Retina (tissue), 1 donor: ENCODE results near the gene RAB31.
"Not testable (repeated sequence)": the region's sequence is repeated elsewhere in the genome, so short reads cannot be mapped to it uniquely, and the experiment has no call there.

ENCODE experiments used
- DNase-seq: peaks from one replicate; pipeline ENCODE4 v3.0.0-alpha.2; 2016

The RAB31 gene

GRCh38 chr18:9898792-9899549 is 190.9 kb downstream of the RAB31 start:
- DNase-seq, result no peak

- not testable (repeated sequence) for DNase-seq
Observed at GRCh38 chr18:9899550-9899930, 191.4 kb downstream of the RAB31 start.

GRCh38 chr18:9900699-9901098 is 192.6 kb downstream of the RAB31 start:
- DNase-seq, result no peak

GRCh38 chr18:9901377-9901776 is 193.3 kb downstream of the RAB31 start:
- DNase-seq, result no peak

GRCh38 chr18:9902264-9902663 is 194.2 kb downstream of the RAB31 start:
- not testable (repeated sequence) for DNase-seq

GRCh38 chr18:9902832-9903231 is 194.7 kb downstream of the RAB31 start:
- no peak for DNase-seq

GRCh38 chr18:9905401-9905922 is 197.4 kb downstream of the RAB31 start:
- DNase-seq, result no peak

GRCh38 chr18:9906481-9906880 is 198.4 kb downstream of the RAB31 start:
- no peak for DNase-seq

GRCh38 chr18:9907867-9908266 is 199.8 kb downstream of the RAB31 start:
- DNase-seq, result no peak

GRCh38 chr18:9910071-9910470 is 202.0 kb downstream of the RAB31 start:
- DNase-seq, result no peak

- no peak for DNase-seq
Observed at GRCh38 chr18:9910661-9911060, 202.6 kb downstream of the RAB31 start.

- no peak for DNase-seq
Observed at GRCh38 chr18:9911226-9911625, 203.1 kb downstream of the RAB31 start.
